ENCODE results near the gene GINM1.

The GINM1 gene

DNA sequence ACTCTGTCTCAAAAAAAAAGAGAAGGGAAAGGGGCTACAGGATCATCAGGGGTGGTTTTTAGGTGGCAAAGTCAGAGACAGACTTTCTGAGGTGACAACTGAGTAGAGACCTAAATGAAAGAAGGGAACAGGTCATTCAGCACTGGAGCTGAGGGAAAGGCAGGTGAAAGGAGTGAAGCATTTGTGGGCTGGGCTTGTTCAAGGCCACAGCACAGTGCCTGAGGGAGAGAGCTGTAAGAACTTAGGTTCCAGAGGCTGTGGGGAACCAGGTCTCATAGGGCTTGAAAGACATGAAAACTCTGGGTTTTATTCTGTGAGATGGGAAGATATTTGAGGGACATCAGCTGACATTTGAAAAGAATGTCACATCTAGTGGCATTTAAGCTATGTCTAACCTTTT lies 61.5 kb downstream of the GINM1 start:
- DNase-seq (ENCODE audit: extremely low spot score): no peak
- POLR2A ChIA-PET: no interaction called here
- CTCF ChIA-PET: interaction anchor here (1.7 kb wide), 1 partner anchor 8 kb away, joined by 3 read pairs; no protein-coding TSS in a partner anchor
- no peak for TF ChIP-seq ARNT (IDR thresholded peaks at IDR 0.05)
- no peak for TF ChIP-seq HDGF (IDR thresholded peaks at IDR 0.05; ENCODE audit: borderline replicate concordance)
- TF ChIP-seq BHLHE40 (IDR thresholded peaks at IDR 0.05; ENCODE audit: borderline replicate concordance): no peak
- TF ChIP-seq L3MBTL2 (conservative IDR thresholded peaks at IDR 0.05): no peak
- no peak for TF ChIP-seq NFRKB (IDR thresholded peaks at IDR 0.05)
- TF ChIP-seq FOXK2 (IDR thresholded peaks at IDR 0.05): no peak
- TF ChIP-seq LEF1 (IDR thresholded peaks at IDR 0.05; ENCODE audit: borderline replicate concordance): no peak
- TF ChIP-seq SUZ12 (IDR thresholded peaks at IDR 0.05): no peak
- no peak for TF ChIP-seq FOXA1 (IDR thresholded peaks at IDR 0.05)
- TF ChIP-seq, protein P1, sequence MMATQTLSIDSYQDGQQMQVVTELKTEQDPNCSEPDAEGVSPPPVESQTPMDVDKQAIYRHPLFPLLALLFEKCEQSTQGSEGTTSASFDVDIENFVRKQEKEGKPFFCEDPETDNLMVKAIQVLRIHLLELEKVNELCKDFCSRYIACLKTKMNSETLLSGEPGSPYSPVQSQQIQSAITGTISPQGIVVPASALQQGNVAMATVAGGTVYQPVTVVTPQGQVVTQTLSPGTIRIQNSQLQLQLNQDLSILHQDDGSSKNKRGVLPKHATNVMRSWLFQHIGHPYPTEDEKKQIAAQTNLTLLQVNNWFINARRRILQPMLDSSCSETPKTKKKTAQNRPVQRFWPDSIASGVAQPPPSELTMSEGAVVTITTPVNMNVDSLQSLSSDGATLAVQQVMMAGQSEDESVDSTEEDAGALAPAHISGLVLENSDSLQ (IDR thresholded peaks at IDR 0.05): no peak
- TF ChIP-seq TARDBP (IDR thresholded peaks at IDR 0.05): no peak
- no peak for TF ChIP-seq FOXM1 (IDR thresholded peaks at IDR 0.05; ENCODE audit: borderline replicate concordance)
- no peak for TF ChIP-seq ELF4 (IDR thresholded peaks at IDR 0.05)
- TF ChIP-seq CTBP1 (IDR thresholded peaks at IDR 0.05; ENCODE audit: borderline replicate concordance): no peak
- no peak for TF ChIP-seq SP1 (IDR thresholded peaks at IDR 0.05)
- TF ChIP-seq ZNF384 (IDR thresholded peaks at IDR 0.05): no peak

DNA sequence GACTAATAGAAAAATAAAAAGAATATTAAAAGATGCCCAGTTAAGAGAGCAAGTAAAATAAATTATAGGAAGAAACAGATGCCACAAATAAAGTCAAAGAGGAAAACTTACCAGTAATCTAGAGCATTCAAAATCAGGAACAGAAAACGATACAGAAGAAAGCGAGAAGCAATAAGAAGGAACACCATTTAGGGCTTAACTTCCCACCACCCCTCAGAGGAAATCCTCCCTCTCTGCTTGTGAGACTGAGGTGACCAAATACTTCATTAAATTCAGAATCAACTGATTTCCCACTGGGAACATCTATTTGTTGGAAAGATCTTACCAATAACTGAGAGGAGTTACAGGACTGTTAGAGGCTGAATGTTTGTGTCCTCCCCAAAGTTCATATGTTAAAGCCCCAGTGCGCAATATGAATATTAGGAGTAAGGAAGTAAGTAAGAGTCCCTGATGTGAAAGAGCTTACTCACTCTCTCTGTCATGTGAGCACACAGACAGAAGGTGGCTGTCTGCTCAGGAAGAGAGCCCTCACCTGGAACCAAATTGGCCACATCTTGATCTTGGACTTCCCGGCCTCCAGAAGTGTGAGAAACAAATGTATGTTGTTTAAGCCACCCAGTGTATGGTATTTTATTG lies 62.8 kb downstream of the GINM1 start:
- no peak for DNase-seq (ENCODE audit: extremely low spot score)
- TF ChIP-seq FOXA1 (IDR thresholded peaks at IDR 0.05) (no peak), NFRKB (IDR thresholded peaks at IDR 0.05) (no peak), SUZ12 (IDR thresholded peaks at IDR 0.05) (no peak), ELF4 (IDR thresholded peaks at IDR 0.05) (no peak), BHLHE40 (IDR thresholded peaks at IDR 0.05; ENCODE audit: borderline replicate concordance) (no peak), FOXK2 (IDR thresholded peaks at IDR 0.05) (no peak), TARDBP (IDR thresholded peaks at IDR 0.05) (no peak), HDGF (IDR thresholded peaks at IDR 0.05; ENCODE audit: borderline replicate concordance) (no peak)
- TF ChIP-seq, protein P1 (IDR thresholded peaks at IDR 0.05): no peak
- CTCF ChIA-PET: no interaction called here
- POLR2A ChIA-PET: no interaction called here

DNA sequence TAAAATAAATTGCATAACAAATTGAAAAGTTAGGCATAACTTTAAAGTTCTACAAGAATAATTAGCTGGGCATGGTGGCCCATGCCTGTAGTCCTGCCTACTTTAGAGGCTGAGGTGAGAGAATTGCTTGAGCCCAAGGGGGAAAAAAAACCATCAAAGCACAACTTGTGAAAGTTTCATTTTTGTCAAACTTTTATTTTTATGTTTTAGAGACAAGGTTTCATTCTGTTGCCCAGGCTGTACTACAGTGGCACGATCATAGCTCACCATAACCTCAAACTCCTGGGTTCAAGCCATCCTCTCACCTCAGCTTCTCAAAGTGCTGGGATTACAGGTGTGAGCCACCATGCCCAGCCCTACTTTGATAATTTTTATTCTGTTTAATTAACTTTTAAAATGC lies 68.1 kb downstream of the GINM1 start:
- TF ChIP-seq ARNT (IDR thresholded peaks at IDR 0.05): no peak
- TF ChIP-seq L3MBTL2 (conservative IDR thresholded peaks at IDR 0.05): no peak
- TF ChIP-seq NFRKB (IDR thresholded peaks at IDR 0.05): no peak
- TF ChIP-seq, protein P1 (IDR thresholded peaks at IDR 0.05): no peak
- no peak for TF ChIP-seq ELF4 (IDR thresholded peaks at IDR 0.05)
- TF ChIP-seq FOXA1 (IDR thresholded peaks at IDR 0.05): no peak
- TF ChIP-seq FOXM1 (IDR thresholded peaks at IDR 0.05; ENCODE audit: borderline replicate concordance): no peak
- no peak for TF ChIP-seq HDGF (IDR thresholded peaks at IDR 0.05; ENCODE audit: borderline replicate concordance)
- TF ChIP-seq TARDBP (IDR thresholded peaks at IDR 0.05): no peak
- no peak for TF ChIP-seq CTBP1 (IDR thresholded peaks at IDR 0.05; ENCODE audit: borderline replicate concordance)
- no peak for TF ChIP-seq BHLHE40 (IDR thresholded peaks at IDR 0.05; ENCODE audit: borderline replicate concordance)

DNA sequence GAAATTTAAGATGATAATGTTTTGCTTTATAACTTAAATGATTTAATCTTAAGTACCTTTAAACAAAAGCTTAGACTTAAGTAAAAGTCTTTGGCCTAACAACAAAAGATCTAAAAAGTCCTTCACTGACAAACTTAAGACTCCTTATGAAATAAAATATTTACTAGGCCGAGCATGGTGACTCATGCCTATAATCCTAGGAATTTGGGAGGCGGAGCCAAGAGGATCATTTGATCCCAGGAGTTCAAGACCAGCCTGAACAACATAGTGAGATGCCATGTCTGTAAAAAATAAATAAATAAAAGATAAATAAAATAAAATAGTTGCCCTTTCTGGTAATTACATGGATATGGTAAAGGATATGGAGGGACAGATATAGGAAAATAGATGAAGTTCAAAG lies 69.9 kb downstream of the GINM1 start:
- ChIA-PET POLR2A (no interaction called here), CTCF (interaction anchor here (0.8 kb wide), 1 partner anchor 9 kb away, joined by 3 read pairs; no protein-coding TSS in a partner anchor)
- DNase-seq (ENCODE audit: extremely low spot score): no peak
- TF ChIP-seq LEF1 (IDR thresholded peaks at IDR 0.05; ENCODE audit: borderline replicate concordance) (no peak), FOXM1 (IDR thresholded peaks at IDR 0.05; ENCODE audit: borderline replicate concordance) (no peak), ARNT (IDR thresholded peaks at IDR 0.05) (no peak), TARDBP (IDR thresholded peaks at IDR 0.05) (no peak), FOXK2 (IDR thresholded peaks at IDR 0.05) (no peak), CTBP1 (IDR thresholded peaks at IDR 0.05; ENCODE audit: borderline replicate concordance) (no peak), SUZ12 (IDR thresholded peaks at IDR 0.05) (no peak), ZNF384 (IDR thresholded peaks at IDR 0.05) (no peak), SP1 (IDR thresholded peaks at IDR 0.05) (no peak), ELF4 (IDR thresholded peaks at IDR 0.05) (no peak), L3MBTL2 (conservative IDR thresholded peaks at IDR 0.05) (no peak), NFRKB (IDR thresholded peaks at IDR 0.05) (no peak), HDGF (IDR thresholded peaks at IDR 0.05; ENCODE audit: borderline replicate concordance) (no peak), FOXA1 (IDR thresholded peaks at IDR 0.05) (no peak)
- TF ChIP-seq, protein P1 (IDR thresholded peaks at IDR 0.05): no peak

More for the DNA sequence above, 68.1 kb downstream of the GINM1 start:
- DNase-seq (ENCODE audit: extremely low spot score): no peak
- ChIA-PET POLR2A (no interaction called here), CTCF (no interaction called here)

All from HEK293T (cell line).